NCI-H1930 (cell line): ENCODE measurements around the gene GRM2.

Source experiments
- DNase-seq, 2 experiments: peaks; one replicate each; lab custom pipeline; 2025; lab: John Stamatoyannopoulos, UW

Gene GRM2

DNA sequence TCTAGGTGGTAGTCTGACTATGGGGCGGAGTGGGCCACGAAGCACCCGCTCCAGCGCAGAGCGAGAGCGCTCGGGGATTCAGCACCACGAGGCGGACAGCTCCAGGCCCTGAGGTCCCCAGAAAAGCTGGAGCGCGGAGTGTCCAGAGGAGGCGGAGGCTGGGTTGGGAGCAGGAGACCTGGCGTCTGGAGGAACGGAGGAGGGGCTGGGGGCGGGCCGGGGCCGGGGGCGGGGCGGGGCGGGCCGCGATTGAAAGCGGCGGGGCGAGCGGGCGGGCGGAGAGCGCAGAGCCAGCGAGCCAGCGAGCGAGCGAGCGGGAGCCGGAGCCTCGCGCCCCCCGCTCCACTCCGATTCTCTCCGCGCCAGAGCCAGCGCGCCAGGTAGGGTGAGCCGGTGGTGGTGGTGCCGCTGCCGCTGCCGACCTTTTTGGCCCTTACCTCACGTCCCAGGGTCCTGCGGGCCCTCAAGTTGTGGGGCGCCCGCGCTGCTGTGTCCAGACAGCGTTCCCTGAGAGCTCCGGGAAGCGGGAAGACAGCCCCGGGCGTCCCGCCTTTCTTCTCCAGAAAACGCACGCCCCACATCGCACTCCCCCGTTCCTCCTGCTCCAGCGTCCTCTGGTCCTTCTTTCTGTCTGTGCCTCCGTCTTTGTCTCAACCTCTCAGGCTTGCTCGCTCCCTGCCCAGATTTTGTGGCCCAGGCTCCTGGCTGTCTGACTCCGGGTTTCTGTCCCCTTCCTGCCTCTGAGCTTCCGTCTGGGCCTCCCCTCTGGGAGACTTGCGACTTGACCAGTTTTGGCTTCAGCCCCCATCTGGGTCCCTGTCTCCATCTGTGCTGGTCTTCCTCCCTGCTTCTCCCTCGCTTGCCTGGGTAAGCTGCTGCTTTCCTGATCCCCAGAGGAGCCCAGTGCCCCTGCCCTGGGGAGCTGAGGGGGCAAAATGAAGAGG, at the start of gene GRM2:
GRM2 (plus strand) TSS at position 281 of the 944 bp plus-strand sequence. CDS start 1,916 bp downstream, outside the sequence.
- DNase-seq: peak; percentile 10 to 30

- DNase-seq: no peak
Measured at GRCh38 chr3:51657234-51657633, 49.6 kb upstream of the GRM2 start.

DNA sequence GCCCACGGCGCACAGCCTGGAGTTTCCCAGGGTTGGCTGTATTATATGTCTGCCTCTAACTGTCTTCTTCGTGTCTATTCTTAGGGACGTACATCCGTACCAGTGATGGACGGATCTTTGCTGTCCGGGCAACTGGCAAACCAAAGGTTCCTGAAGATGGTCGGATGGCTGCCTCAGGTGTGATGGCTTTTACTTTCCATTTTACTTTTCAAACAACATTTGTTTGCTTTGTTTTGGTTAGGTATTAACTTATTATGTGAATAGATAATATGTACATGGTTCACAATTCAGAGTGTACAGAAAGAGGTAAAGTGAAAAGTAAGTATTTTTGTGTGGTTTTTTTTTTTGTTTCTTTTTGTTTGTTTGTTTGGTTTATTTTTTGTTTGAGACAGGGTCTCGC, 46.9 kb upstream of the GRM2 start:
- no peak for DNase-seq

- DNase-seq: no peak
Measured at GRCh38 chr3:51662456-51662855, 44.4 kb upstream of the GRM2 start.

- DNase-seq: no peak
Measured at GRCh38 chr3:51668756-51669155, 38.1 kb upstream of the GRM2 start.

DNA sequence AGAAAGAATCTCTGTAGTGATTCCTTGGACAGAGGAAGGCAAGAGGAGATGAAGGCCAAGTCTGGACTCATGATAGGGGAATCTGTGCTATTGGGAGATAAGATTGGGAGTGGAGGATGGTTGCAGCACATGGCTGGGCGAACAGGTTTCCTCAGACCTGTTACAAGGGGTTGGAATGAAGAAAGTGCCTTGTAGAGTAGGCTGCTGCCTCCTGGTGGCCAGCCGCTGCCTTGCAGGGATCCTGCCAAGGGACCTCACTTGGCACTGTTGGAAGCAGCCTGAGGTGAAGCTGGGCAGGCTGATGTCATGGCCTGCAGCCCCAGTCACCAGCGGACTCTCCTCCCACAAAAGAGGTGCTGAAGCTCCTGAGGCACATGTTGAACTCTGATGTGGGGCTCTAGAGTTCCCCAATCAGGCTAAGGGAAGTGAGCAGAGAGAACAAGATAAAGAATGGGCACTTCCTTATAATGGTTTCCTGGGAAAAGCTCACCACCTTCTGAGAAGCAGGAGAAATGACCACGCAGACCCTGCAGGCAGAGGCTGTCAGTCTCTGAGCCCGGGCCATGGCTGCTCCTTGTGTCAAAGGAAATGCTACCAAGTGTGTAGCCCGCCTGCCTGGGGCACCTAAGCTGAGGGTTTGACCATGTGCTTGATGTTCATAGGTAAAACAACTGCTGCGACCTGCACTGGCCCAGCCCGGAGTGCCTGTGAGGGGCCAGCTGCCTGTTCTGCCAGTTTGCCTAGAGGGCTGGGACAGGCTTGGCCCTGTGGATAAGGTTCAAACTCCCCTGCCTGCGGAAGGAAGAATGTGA, 37.4 kb upstream of the GRM2 start:
- DNase-seq: peak; percentile 33 to 58

- DNase-seq: no peak
Measured at GRCh38 chr3:51670053-51670822, 36.6 kb upstream of the GRM2 start.

DNA sequence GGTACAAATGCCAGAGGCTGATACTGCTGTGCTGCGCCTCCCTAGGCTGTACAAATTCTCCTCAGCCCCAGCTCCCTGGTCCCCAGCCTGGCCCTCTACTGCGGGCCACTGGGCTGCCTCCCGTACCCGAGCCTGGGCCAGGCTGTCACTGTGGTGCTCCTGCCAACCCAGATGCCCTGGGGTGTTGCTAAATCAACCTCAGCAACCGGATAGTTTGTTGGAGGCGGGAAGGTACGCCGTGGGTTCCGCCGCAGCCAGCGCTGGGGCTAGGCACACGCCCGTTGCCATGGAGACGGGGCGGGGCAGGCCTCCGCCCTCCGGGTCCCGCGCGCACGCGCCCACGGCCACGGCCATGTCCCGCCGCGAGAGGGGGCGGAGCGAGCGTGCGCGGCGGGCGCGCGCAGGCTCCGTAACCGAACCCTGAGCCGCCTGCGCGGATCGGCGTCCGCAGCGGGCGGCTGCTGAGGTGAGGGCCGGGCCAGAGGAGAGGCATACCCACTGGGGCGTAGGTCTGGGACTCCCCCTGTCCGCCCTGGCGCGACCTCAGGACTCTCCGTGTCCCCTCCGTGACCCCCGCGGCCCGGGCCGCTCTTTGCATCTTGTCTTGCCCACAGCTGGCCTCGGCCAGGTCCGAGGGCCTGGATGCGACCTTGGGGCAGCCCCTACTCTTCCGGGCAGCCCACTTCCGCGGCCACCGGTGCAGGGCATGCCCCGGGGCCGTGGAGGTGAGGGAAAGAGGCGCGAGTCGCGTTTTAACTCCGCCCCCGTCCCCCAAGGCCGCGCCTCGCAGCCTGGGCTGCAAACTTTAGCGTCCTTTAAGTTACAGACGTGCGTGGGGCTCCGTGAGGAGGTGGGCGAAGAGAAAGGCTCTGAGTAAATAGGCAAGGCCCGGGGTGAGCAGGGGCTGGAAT, 35.8 kb upstream of the GRM2 start, which contains the start of gene TEX264:
TEX264 (plus strand) TSS at position 430 of the 911 bp plus-strand sequence. CDS start 3,053 bp downstream, outside the sequence.
- peak; percentile 61 to 77 for DNase-seq

DNA sequence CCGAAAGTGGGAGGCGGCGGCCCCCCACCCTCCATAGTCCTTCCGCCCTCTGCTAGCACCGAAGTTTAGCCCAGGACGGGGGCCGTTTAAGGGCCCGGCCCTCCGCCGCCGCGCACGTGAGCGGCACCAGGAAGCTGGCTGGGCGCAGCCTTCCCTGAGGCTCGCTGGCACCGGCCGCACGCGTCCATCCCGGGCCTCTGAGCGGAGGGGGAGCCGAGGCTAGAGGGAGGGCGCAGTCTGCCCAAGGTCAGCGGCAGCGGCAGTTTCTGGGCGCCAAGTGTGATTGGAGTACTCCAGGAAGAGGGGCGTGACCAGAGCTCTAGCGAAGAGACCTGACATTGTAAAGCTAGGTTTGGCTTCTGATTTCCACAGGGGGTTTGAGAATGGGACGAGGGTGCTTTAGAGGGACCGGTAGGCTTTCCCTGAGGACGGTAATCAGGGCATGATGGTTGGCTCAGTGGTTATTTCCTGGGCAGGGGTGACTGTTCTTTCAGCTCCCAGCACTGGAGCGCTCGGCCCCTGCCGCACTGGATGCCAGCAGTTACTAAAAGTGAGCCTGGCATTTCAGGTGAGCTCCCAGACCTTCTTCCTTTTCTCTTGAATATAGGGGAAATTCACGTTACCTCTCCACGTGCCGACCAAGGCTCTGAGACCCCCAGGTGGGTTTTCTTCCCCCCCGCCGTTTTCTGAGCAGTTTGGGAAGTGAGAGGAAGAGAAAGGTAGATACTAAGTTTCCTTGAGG, 35.0 kb upstream of the GRM2 start:
- peak in 1 of 2 experiments; percentile 18 for DNase-seq

GRCh38 chr3:51673181-51673801, 33.6 kb upstream of the GRM2 start:
- no peak for DNase-seq

DNA sequence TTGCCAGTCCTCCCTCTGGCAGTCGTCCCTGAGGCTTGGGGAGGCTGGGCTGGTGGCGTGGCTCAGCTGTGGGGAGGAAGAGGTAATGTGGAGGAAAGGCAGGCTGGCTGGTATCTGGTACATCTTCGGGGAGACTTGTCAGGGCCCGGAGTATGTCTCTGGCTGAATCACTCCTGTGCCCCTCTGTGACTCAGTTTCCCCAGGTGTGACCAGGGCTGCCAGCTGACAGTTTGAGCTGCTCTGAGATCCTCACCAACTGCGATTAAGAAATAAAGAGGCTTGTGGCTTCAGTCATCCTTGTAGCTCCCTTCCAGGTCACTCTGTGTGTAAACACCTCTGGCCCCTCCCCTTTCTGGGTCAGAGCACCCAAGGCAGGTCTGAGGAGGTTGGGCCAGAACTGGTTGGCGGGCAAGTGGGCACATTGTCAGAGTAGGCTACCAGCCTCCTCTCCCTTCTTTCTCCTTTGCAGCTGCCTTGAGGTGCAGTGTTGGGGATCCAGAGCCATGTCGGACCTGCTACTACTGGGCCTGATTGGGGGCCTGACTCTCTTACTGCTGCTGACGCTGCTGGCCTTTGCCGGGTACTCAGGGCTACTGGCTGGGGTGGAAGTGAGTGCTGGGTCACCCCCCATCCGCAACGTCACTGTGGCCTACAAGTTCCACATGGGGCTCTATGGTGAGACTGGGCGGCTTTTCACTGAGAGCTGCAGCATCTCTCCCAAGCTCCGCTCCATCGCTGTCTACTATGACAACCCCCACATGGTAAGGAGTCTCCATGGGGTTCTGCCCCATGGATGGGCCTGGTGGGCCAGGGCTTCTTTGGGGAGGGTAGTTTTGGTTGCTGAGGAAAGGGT, 32.8 kb upstream of the GRM2 start:
- no peak for DNase-seq

DNA sequence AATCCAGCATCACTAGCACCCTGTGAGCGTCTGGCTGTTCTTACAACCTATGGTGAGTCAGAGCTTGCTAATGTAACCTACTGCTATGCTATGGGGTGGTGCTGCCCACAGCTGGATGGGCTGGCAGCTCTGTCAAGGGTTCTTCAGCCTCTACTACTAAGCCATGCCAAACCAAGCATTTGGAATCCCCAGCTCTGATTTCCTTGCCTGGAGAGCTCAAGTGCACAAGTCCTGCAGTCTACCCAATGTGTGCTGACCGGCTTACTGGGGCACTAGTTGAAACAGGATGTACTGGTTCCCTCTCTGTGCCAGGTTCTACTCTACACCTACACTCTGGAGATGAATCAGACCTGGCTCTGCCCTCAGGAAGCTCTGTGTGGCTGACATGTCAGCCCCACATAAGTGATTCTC, 31.7 kb upstream of the GRM2 start:
- no peak for DNase-seq

GRCh38 chr3:51676102-51676640, 30.7 kb upstream of the GRM2 start:
- no peak for DNase-seq

DNA sequence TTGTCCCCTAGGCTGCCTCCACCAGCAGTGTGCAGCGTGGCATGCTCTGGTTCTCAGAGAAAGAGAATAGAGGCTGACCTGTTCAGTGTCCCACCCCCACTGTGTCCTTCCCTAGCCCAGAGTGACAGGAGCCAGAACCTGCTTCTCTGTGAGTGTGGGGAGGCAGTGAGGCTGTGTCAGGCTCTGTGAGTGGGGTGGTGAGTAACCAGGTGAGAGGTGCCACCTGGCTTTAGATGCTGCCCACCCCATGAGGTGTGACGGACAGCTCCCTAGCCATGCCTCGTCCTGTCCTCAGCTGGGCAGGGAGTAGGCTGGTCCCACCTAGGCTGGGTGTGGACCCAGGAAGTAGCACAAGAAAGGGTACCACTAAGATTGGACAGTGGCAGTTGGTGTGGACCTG, 29.5 kb upstream of the GRM2 start:
- no peak for DNase-seq

DNA sequence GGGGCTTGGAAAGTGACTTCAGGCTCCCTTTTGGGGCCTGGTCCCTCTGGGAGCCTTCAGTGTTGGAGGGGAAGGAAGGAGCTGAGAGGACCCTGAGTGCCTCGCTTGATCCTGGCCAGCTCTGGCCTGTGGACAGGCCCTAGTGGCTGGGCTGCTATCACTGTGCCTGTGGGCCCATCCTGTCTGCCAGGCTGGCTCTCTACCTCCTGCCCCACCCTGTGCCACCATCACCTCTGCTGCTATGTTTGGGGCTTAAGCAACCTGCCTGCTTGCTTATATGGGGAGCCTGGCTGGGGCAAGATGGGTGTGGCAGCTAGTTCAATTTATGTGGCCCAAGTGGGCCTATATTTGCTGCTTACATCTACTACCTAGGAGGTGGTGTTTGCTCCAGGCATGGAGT, 28.7 kb upstream of the GRM2 start:
- no peak for DNase-seq

- DNase-seq: no peak
Measured at GRCh38 chr3:51678641-51679040, 28.2 kb upstream of the GRM2 start.

- no peak for DNase-seq
Measured at GRCh38 chr3:51679318-51679717, 27.6 kb upstream of the GRM2 start.

DNA sequence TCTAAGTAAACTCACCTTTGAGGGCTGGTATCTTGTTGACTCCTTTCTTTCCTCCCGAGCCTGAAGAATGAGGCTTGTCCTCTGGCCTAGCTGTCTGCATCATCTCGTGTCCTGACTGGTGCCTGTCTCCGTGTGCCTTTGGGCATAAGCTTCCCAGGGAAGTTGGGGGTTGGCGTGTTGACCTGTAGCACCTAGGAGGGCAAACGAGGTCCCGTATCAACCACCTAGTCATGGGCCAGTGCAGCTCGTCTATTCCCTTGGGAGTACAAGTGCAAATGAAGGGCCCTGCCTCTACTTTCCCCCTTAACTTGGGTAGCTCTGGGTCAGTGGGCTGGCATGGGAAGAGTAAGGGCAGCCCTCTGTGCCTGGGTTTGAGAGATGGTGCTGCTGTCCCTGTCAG, 27.1 kb upstream of the GRM2 start:
- no peak for DNase-seq
